Endodermal cell (in vitro differentiated cells): ENCODE results near the gene SOCS6. TPM values are rescaled to one million over a fixed set of nuclear protein-coding genes. Genes with fewer than 3 reads are reported as not detected.
"Not testable (repeated sequence)": the region's sequence is repeated elsewhere in the genome, so short reads cannot be mapped to it uniquely, and the experiment has no call there.

ENCODE experiments used
- DNase-seq: peaks from one replicate; pipeline ENCODE4 v3.0.0-alpha.2; 2017
- H3K27ac ChIP-seq: 2 replicates; pipeline ENCODE4 v1.5.1; 2013; ENCODE audit warnings: mild to moderate bottlenecking, low read depth, low read length, moderate library complexity
- H3K27me3 ChIP-seq: 2 replicates; pipeline ENCODE4 v1.6.1; 2013; ENCODE audit warnings: mild to moderate bottlenecking, low read length, moderate library complexity; ENCODE audit not compliant: insufficient read depth, control insufficient read depth, poor library complexity, severe bottlenecking
- H3K36me3 ChIP-seq: 2 replicates; pipeline ENCODE4 v1.7.0; 2013; ENCODE audit warnings: mild to moderate bottlenecking, low read length, moderate library complexity; ENCODE audit not compliant: control insufficient read depth, insufficient read depth
- H3K4me1 ChIP-seq: one replicate; pipeline ENCODE4 v1.7.0; 2013; ENCODE audit warnings: low read length; ENCODE audit not compliant: control insufficient read depth, insufficient read depth
- H3K4me3 ChIP-seq: 2 replicates; pipeline ENCODE4 v1.5.1; 2013; ENCODE audit warnings: mild to moderate bottlenecking, low read length, moderate library complexity
- H3K9ac ChIP-seq: 2 replicates; pipeline ENCODE4 v1.6.1; 2013; ENCODE audit warnings: mild to moderate bottlenecking, low read length, moderate library complexity; ENCODE audit not compliant: poor library complexity, severe bottlenecking; ENCODE audit errors: extremely low read depth
- H3K9me3 ChIP-seq: 2 replicates; pipeline ENCODE4 v1.6.1; 2013; ENCODE audit warnings: mild to moderate bottlenecking, low read length, moderate library complexity; ENCODE audit not compliant: control insufficient read depth
- H3K27ac Mint-ChIP-seq: 2 replicates; pipeline ENCODE4 v1.8.0; 2020; ENCODE audit warnings: mixed read lengths
- H3K27me3 Mint-ChIP-seq: 2 replicates; pipeline ENCODE4 v1.8.0; 2021; ENCODE audit warnings: mild to moderate bottlenecking, mixed read lengths; ENCODE audit not compliant: insufficient read depth
- H3K36me3 Mint-ChIP-seq: 2 replicates; pipeline ENCODE4 v1.8.0; 2020; ENCODE audit warnings: low read depth, mixed read lengths
- H3K4me1 Mint-ChIP-seq: 2 replicates; pipeline ENCODE4 v1.8.0; 2020; ENCODE audit warnings: mixed read lengths
- H3K4me3 Mint-ChIP-seq: 2 replicates; pipeline ENCODE4 v1.8.0; 2020; ENCODE audit warnings: mild to moderate bottlenecking, moderate library complexity, mixed read lengths
- H3K9me3 Mint-ChIP-seq: 2 replicates; pipeline ENCODE4 v1.8.0; 2020; ENCODE audit warnings: mild to moderate bottlenecking, mixed read lengths
- CTCF ChIP-seq: fragments of 200-600 bp; sonication (generic); conservative IDR thresholded peaks from 2 replicates; pipeline ENCODE4 v1.5.0; 2021; ENCODE audit warnings: antibody characterized with exemption, mild to moderate bottlenecking
- WGBS, 2 experiments: methylation state at CpG; one replicate each; pipeline versions ENCODE4 v1.1.5 to v1.1.7; 2013; ENCODE audit warnings: missing lambda C conversion rate in 2 of 2, mixed read lengths in 1 of 2; ENCODE audit not compliant: insufficient coverage in 1 of 2, insufficient read length in 1 of 2; 5-methylcytosine and 5-hydroxymethylcytosine counted together
- total RNA-seq, 2 donors: library from RNA; stranded (reverse); fragmentation: NEBNext Ultra II Directional in 1 of 2; extraction: Animal tissue kit (Norgen Biotek cat#: 25700) in 1 of 2; gene quantifications; 2 replicates in 1 of 2; 3 replicates in 1 of 2; pipeline ENCODE4 v1.2.1, GENCODE V29; 2021

The SOCS6 gene
- total RNA-seq, 2 donors from 2014 or later, result 28.2 to 30.0 TPM

DNA sequence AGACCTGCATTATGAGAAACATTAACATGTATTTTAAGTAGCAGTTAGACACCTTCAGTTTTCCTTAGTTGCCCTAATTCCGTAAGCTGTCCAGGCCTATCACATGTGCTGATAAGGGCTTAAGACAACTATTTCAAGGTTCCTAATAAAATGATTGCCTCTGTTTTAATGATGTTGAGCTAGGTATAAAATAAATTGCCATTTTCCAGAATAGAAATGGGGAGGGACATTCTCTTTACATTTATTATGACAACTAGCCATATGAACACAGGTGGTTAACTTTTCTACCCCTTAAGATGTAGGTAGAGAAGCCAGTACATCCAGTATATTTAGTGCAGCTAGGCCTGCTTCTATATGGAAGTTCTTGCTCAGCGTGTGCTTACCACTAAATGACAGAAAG lies 65.9 kb downstream of the SOCS6 start:
- 93 to 100% methylated on average over 2 of the region's 2 CpGs for WGBS, 2 experiments
- DNase-seq, result no peak
- no peak for TF ChIP-seq CTCF
- Mint-ChIP-seq H3K36me3 (peaks cover 32% of the 10 kb centered on the region), H3K27me3 (no peaks in the 10 kb centered on the region), H3K9me3 (peaks cover 21% of the 10 kb centered on the region), H3K27ac (no peak overlapping the region), H3K4me3 (no peak overlapping the region), H3K4me1 (peaks cover 9% of the 10 kb centered on the region)
- no peak overlapping the region for H3K27ac ChIP-seq
- peak overlapping the region; percentile 13 for H3K4me3 ChIP-seq
- peaks cover 31% of the 10 kb centered on the region for H3K36me3 ChIP-seq
- H3K9me3 ChIP-seq, result peaks cover 38% of the 10 kb centered on the region
- no peak overlapping the region for H3K9ac ChIP-seq
- H3K4me1 ChIP-seq, result no peaks in the 10 kb centered on the region
- H3K27me3 ChIP-seq, result no peaks in the 10 kb centered on the region

GRCh38 chr18:70355620-70356385 lies 67.0 kb downstream of the SOCS6 start:
- TF ChIP-seq CTCF, result no peak
- no peaks in the 10 kb centered on the region for H3K27me3 Mint-ChIP-seq
- no peaks in the 10 kb centered on the region for H3K4me1 ChIP-seq
- H3K27me3 ChIP-seq, result no peaks in the 10 kb centered on the region
- H3K4me3 ChIP-seq, result no peak overlapping the region
- no peak overlapping the region for H3K4me3 Mint-ChIP-seq
- DNase-seq, result no peak
- H3K9me3 Mint-ChIP-seq, result peaks cover 16% of the 10 kb centered on the region
- WGBS, 2 experiments, result 85 to 91% methylated on average over 5 of the region's 5 CpGs
- H3K36me3 Mint-ChIP-seq, result peaks cover 22% of the 10 kb centered on the region
- H3K36me3 ChIP-seq, result peaks cover 21% of the 10 kb centered on the region
- H3K9ac ChIP-seq, result no peak overlapping the region
- peaks cover 28% of the 10 kb centered on the region for H3K9me3 ChIP-seq
- H3K27ac ChIP-seq, result no peak overlapping the region
- peaks cover 9% of the 10 kb centered on the region for H3K4me1 Mint-ChIP-seq
- H3K27ac Mint-ChIP-seq, result no peak overlapping the region

GRCh38 chr18:70358105-70358406 lies 69.2 kb downstream of the SOCS6 start:
- not testable (repeated sequence) for H3K27ac ChIP-seq, H3K4me3 ChIP-seq, H3K9ac ChIP-seq, H3K27ac Mint-ChIP-seq, H3K4me1 ChIP-seq, H3K4me1 Mint-ChIP-seq, DNase-seq, H3K36me3 Mint-ChIP-seq, H3K27me3 ChIP-seq, H3K27me3 Mint-ChIP-seq, H3K4me3 Mint-ChIP-seq
- Histone ChIP-seq H3K9me3 (peaks cover 20% of the 10 kb centered on the region), H3K36me3 (peaks cover 10% of the 10 kb centered on the region)
- WGBS, 2 experiments, result 86 to 96% methylated on average over 4 to 5 of the region's 5 CpGs
- H3K9me3 Mint-ChIP-seq, result peaks cover 11% of the 10 kb centered on the region

DNA sequence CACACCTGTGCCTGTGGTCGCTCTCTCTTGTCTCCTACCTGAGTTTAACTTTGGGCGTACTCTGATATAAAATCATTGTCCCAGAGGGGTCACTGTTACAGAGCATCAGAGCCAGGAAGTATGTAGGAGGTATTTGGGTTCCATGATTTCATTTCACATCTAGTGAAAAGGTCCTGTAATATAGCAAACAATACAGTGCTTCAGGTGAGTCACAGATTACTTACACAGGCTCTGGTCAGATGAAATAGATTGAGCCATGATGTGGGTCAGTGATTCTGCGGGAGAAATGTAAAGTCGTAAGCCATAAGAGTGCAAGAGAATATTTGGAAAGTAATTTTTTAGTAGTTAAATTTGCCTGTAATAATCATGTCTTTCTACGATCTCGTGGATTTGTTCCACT lies 70.2 kb downstream of the SOCS6 start:
- peaks cover 6% of the 10 kb centered on the region for H3K36me3 ChIP-seq
- peaks cover 17% of the 10 kb centered on the region for H3K4me1 Mint-ChIP-seq
- DNase-seq, result no peak
- no peak overlapping the region for H3K27ac Mint-ChIP-seq
- no peaks in the 10 kb centered on the region for H3K27me3 ChIP-seq
- no peak for TF ChIP-seq CTCF
- WGBS, 2 experiments, result 97 to 100% methylated on average over 2 to 6 of the region's 6 CpGs
- H3K9me3 ChIP-seq, result peaks cover 10% of the 10 kb centered on the region
- no peaks in the 10 kb centered on the region for H3K4me1 ChIP-seq
- H3K27ac ChIP-seq, result no peak overlapping the region
- peaks cover 5% of the 10 kb centered on the region for H3K9me3 Mint-ChIP-seq
- no peak overlapping the region for H3K4me3 Mint-ChIP-seq
- H3K36me3 Mint-ChIP-seq, result no peaks in the 10 kb centered on the region
- no peak overlapping the region for H3K9ac ChIP-seq
- H3K4me3 ChIP-seq, result no peak overlapping the region
- H3K27me3 Mint-ChIP-seq, result no peaks in the 10 kb centered on the region
